H9 (cell line): ENCODE results near the gene PAXX. TPM values are rescaled to one million over a fixed set of nuclear protein-coding genes. Genes with fewer than 3 reads are reported as not detected.

Experiments used
- DNase-seq: peaks from one replicate; pipeline ENCODE4 v3.0.0-alpha.2; 2017
- H2AFZ ChIP-seq: one replicate; pipeline ENCODE4 v1.6.1; 2013; ENCODE audit warnings: mild to moderate bottlenecking, low read length, control low read depth, moderate library complexity
- H2AK5ac ChIP-seq: 2 replicates; pipeline ENCODE4 v1.6.1; 2013; ENCODE audit warnings: low read length, control low read depth, mixed read lengths; ENCODE audit not compliant: insufficient read length
- H2BK120ac ChIP-seq: one replicate; pipeline ENCODE4 v1.6.1; 2013; ENCODE audit warnings: low read depth, mild to moderate bottlenecking, low read length, control low read depth, inconsistent platforms; ENCODE audit not compliant: poor library complexity, severe bottlenecking
- H2BK12ac ChIP-seq: 2 replicates; pipeline ENCODE4 v1.6.1; 2013; ENCODE audit warnings: low read length, control low read depth, mixed read lengths, low read depth; ENCODE audit not compliant: insufficient read length
- H2BK15ac ChIP-seq: 2 replicates; pipeline ENCODE4 v1.6.1; 2013; ENCODE audit warnings: low read depth, low read length, control low read depth
- H2BK20ac ChIP-seq: one replicate; pipeline ENCODE4 v1.6.1; 2013; ENCODE audit warnings: low read depth, mild to moderate bottlenecking, low read length, control low read depth, inconsistent platforms; ENCODE audit not compliant: poor library complexity, severe bottlenecking
- H2BK5ac ChIP-seq: 2 replicates; pipeline ENCODE4 v1.6.1; 2013; ENCODE audit warnings: low read length, control low read depth, mixed read lengths; ENCODE audit not compliant: insufficient read length
- H3K14ac ChIP-seq: 2 replicates; pipeline ENCODE4 v1.6.1; 2013; ENCODE audit warnings: low read length, control low read depth; ENCODE audit not compliant: insufficient read depth
- H3K18ac ChIP-seq: 2 replicates; pipeline ENCODE4 v1.6.1; 2013; ENCODE audit warnings: low read depth, mild to moderate bottlenecking, mixed read lengths, low read length, control low read depth; ENCODE audit not compliant: insufficient read length
- H3K23ac ChIP-seq: 2 replicates; pipeline ENCODE4 v1.6.1; 2013; ENCODE audit warnings: low read length, control low read depth, mixed read lengths, low read depth; ENCODE audit not compliant: insufficient read length
- H3K23me2 ChIP-seq: 2 replicates; pipeline ENCODE4 v1.6.1; 2013; ENCODE audit warnings: low read depth, mild to moderate bottlenecking, mixed read lengths, low read length, control low read depth; ENCODE audit not compliant: insufficient read length, poor library complexity, severe bottlenecking
- H3K27ac ChIP-seq: 2 replicates; pipeline ENCODE4 v1.5.1; 2013; ENCODE audit warnings: low read length, control low read depth, mixed read lengths, low read depth; ENCODE audit not compliant: insufficient read length
- H3K27me3 ChIP-seq: 2 replicates; pipeline ENCODE4 v1.6.1; 2013; ENCODE audit warnings: low read length, control low read depth, inconsistent platforms; ENCODE audit not compliant: insufficient read depth
- H3K4ac ChIP-seq: 2 replicates; pipeline ENCODE4 v1.6.1; 2013; ENCODE audit warnings: low read depth, mild to moderate bottlenecking, control low read depth, inconsistent platforms, low read length, moderate library complexity
- H3K4me1 ChIP-seq: 2 replicates; pipeline ENCODE4 v1.6.1; 2013; ENCODE audit warnings: low read length, control low read depth, inconsistent platforms; ENCODE audit not compliant: insufficient read depth
- H3K4me2 ChIP-seq: 2 replicates; pipeline ENCODE4 v1.6.1; 2013; ENCODE audit warnings: low read length, control low read depth, mixed read lengths; ENCODE audit not compliant: insufficient read length, insufficient read depth
- H3K56ac ChIP-seq: 2 replicates; pipeline ENCODE4 v1.6.1; 2013; ENCODE audit warnings: low read depth, mild to moderate bottlenecking, mixed read lengths, low read length, control low read depth; ENCODE audit not compliant: insufficient read length
- H3K79me1 ChIP-seq: 2 replicates; pipeline ENCODE4 v1.6.1; 2013; ENCODE audit warnings: low read depth, mild to moderate bottlenecking, moderate library complexity, low read length, control low read depth, inconsistent platforms; ENCODE audit not compliant: insufficient read depth, poor library complexity, severe bottlenecking
- H3K79me2 ChIP-seq: 2 replicates; pipeline ENCODE4 v1.6.1; 2013; ENCODE audit warnings: low read length, control low read depth, inconsistent platforms; ENCODE audit not compliant: insufficient read depth
- H3K9ac ChIP-seq: 2 replicates; pipeline ENCODE4 v1.6.1; 2013; ENCODE audit warnings: low read length, control low read depth, mixed read lengths; ENCODE audit not compliant: insufficient read length; ENCODE audit errors: extremely low read depth
- H3K9me3 ChIP-seq: one replicate; pipeline ENCODE4 v1.6.1; 2013; ENCODE audit warnings: low read depth, low read length, inconsistent platforms; ENCODE audit not compliant: control insufficient read depth
- H3T11ph ChIP-seq: one replicate; pipeline ENCODE4 v1.6.1; 2013; ENCODE audit warnings: mild to moderate bottlenecking, low read length, control low read depth, inconsistent platforms
- H4K20me1 ChIP-seq: one replicate; pipeline ENCODE4 v1.6.1; 2013; ENCODE audit not compliant: control insufficient read depth, insufficient read length, insufficient read depth
- H4K5ac ChIP-seq: 2 replicates; pipeline ENCODE4 v1.6.1; 2013; ENCODE audit warnings: low read depth, mild to moderate bottlenecking, mixed read lengths, low read length, control low read depth; ENCODE audit not compliant: insufficient read length
- H4K8ac ChIP-seq: replicated peaks from 2 replicates; pipeline ENCODE4 v1.6.1; 2013; ENCODE audit warnings: low read length, control low read depth, mixed read lengths, low read depth; ENCODE audit not compliant: insufficient read length
- H4K91ac ChIP-seq: 2 replicates; pipeline ENCODE4 v1.6.1; 2013; ENCODE audit warnings: low read depth, mild to moderate bottlenecking, moderate library complexity, mixed read lengths, low read length, control low read depth; ENCODE audit not compliant: insufficient read length
- H3K27ac Mint-ChIP-seq, 3 experiments: 2 replicates in 2 of 3; 3 replicates in 1 of 3; pipeline ENCODE4 v1.8.0; 2020 to 2021; ENCODE audit warnings: mixed read lengths in 3 of 3, mild to moderate bottlenecking in 1 of 3, moderate library complexity in 1 of 3
- H3K27me3 Mint-ChIP-seq: 2 replicates; pipeline ENCODE4 v1.8.0; 2021; ENCODE audit warnings: low read depth, mild to moderate bottlenecking, moderate library complexity, mixed read lengths
- H3K36me3 Mint-ChIP-seq, 3 experiments: 2 replicates in 2 of 3; 3 replicates in 1 of 3; pipeline ENCODE4 v1.8.0; 2020 to 2021; ENCODE audit warnings: low read depth in 3 of 3, mixed read lengths in 3 of 3; ENCODE audit not compliant: insufficient read depth in 1 of 3
- H3K4me1 Mint-ChIP-seq, 2 experiments: 2 replicates each; pipeline ENCODE4 v1.8.0; 2020; ENCODE audit warnings: mixed read lengths in 2 of 2
- H3K4me3 Mint-ChIP-seq, 2 experiments: 2 replicates in 1 of 2; 3 replicates in 1 of 2; pipeline ENCODE4 v1.8.0; 2020 to 2021; ENCODE audit warnings: mild to moderate bottlenecking in 2 of 2, mixed read lengths in 2 of 2, moderate library complexity in 1 of 2
- H3K9me3 Mint-ChIP-seq, 2 experiments: 2 replicates in 1 of 2; 3 replicates in 1 of 2; pipeline ENCODE4 v1.8.0; 2020; ENCODE audit warnings: mild to moderate bottlenecking in 2 of 2, mixed read lengths in 2 of 2, moderate library complexity in 1 of 2
- CTCF ChIP-seq: fragments of 200-600 bp; sonication (generic); conservative IDR thresholded peaks from 3 replicates; pipeline ENCODE4 v1.8.0; 2021; ENCODE audit warnings: antibody characterized with exemption, mild to moderate bottlenecking
- WGBS: extraction: QIAGEN DNeasy Blood & Tissue Kit; methylation state at CpG from one replicate; pipeline ENCODE4 v1.1.7; 2013; ENCODE audit warnings: missing lambda C conversion rate, low lambda C conversion rate, mixed read lengths; ENCODE audit not compliant: insufficient read length; ENCODE audit errors: extremely low coverage; 5-methylcytosine and 5-hydroxymethylcytosine counted together
- total RNA-seq: library from RNA; stranded (reverse); gene quantifications from 2 replicates; pipeline ENCODE4 v1.2.1, GENCODE V29; 2021

The PAXX gene
- total RNA-seq, 1 experiment from 2014 or later, result 51.2 TPM

DNA sequence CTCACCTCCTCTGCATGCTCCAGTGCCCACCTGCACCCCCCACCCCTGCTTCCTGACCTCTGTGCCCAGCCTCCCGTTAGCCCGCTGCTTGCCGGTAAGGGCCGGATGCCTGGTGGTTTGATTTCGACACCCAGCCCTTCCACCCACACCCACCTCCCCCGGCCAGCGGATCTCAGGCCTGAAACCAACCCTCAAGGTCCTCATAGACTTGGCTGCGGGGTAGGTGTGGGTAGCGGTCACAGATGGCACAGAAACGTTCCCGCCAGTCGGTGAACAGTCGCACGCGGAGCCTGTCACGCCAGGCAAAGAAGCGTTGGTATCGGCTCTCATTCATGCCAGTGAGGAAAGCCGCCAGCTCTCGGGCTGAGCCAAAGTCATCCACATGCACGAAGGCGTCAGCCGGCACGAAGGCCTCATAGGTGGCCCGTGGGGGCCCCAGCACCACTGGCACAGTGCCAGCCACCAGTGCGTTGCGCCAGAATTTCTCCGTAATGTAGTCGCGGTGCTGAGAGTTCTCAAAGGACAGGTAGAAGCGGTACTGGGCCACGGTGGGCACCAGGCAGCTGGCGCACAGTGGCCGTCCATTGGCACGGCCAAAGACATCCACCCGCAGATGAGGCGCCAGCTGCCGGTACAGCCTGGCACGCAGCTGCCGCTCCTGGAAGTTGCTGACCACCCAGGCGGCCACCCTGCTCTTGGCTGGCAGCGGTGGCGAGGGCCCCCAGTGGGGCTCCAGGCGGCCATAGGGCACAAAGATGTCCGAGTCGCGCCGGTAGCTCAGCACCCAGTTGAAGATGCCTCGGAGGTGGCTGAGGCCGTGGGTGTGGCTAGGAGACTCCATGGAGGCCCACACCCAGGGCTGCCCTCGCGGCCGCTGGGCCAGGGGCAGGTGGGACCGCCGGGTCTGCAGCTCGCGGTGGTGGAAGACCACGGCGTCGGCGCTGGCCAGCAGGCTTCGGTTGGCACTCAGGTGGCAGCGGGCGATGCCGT, 38.6 kb downstream of the PAXX start:
- Histone ChIP-seq H2BK20ac (no peak overlapping the region), H3K79me1 (no peaks in the 10 kb centered on the region), H3K4me2 (no peak overlapping the region), H4K91ac (no peak overlapping the region), H3K18ac (no peak overlapping the region), H3K23ac (no peak overlapping the region), H2BK120ac (no peak overlapping the region), H2AK5ac (no peak overlapping the region), H3K14ac (no peak overlapping the region; the same call in 1 of the 2 replicates), H3K27me3 (no peaks in the 10 kb centered on the region), H3K4me1 (no peaks in the 10 kb centered on the region), H3T11ph (no peak overlapping the region), H3K9me3 (no peaks in the 10 kb centered on the region), H3K4ac (no peak overlapping the region), H3K56ac (no peak overlapping the region), H2BK12ac (no peak overlapping the region), H3K9ac (no peak overlapping the region), H2BK15ac (no peak overlapping the region), H4K8ac (no peak overlapping the region), H3K79me2 (no peaks in the 10 kb centered on the region), H2AFZ (no peak overlapping the region), H4K5ac (no peak overlapping the region), H4K20me1 (peaks cover 2% of the 10 kb centered on the region), H3K27ac (no peak overlapping the region), H3K23me2 (peaks cover 9% of the 10 kb centered on the region), H2BK5ac (no peak overlapping the region)
- no peaks in the 10 kb centered on the region for H3K36me3 Mint-ChIP-seq
- H3K4me1 Mint-ChIP-seq, result peaks cover 0 to 8% of the 10 kb centered on the region in 2 experiments; a peak in 2 of 4 replicates
- no peak for DNase-seq
- H3K27me3 Mint-ChIP-seq, result peaks cover 41% of the 10 kb centered on the region
- no peak for TF ChIP-seq CTCF
- H3K27ac Mint-ChIP-seq, result no peak overlapping the region
- no CpG with 5 or more reads among the region's 65 CpGs for WGBS
- no peaks in the 10 kb centered on the region for H3K9me3 Mint-ChIP-seq
- H3K4me3 Mint-ChIP-seq, result no peak overlapping the region
